Large intestine (tissue), 3 donors: Measurements from ENCODE around the gene ATG16L1. TPM values are rescaled to one million over a fixed set of nuclear protein-coding genes. Genes with fewer than 3 reads are reported as not detected.

ENCODE experiments used
- DNase-seq, 2 donors: peaks; one replicate each; pipeline versions ENCODE4 v3.0.0 to v3.0.0-alpha.2; 2013
- H3K27ac ChIP-seq: one replicate; pipeline ENCODE4 v1.5.1; 2013; ENCODE audit warnings: low read length
- H3K27me3 ChIP-seq: 2 replicates; pipeline ENCODE4 v1.6.1; 2013; ENCODE audit warnings: low read length; ENCODE audit not compliant: control insufficient read depth, insufficient read depth
- H3K36me3 ChIP-seq: 2 replicates; pipeline ENCODE4 v1.6.1; 2013; ENCODE audit warnings: low read length; ENCODE audit not compliant: control insufficient read depth, insufficient read depth
- H3K4me1 ChIP-seq: one replicate; pipeline ENCODE4 v1.6.1; 2013; ENCODE audit warnings: low read length; ENCODE audit not compliant: control insufficient read depth, insufficient read depth
- H3K4me3 ChIP-seq: one replicate; pipeline ENCODE4 v1.5.1; 2013; ENCODE audit warnings: low read length
- H3K9me3 ChIP-seq: one replicate; pipeline ENCODE4 v1.6.1; 2013; ENCODE audit warnings: mild to moderate bottlenecking, low read depth, low read length, moderate library complexity; ENCODE audit not compliant: control insufficient read depth
- WGBS: methylation state at CpG from one replicate; pipeline ENCODE4 v1.1.5; 2013; ENCODE audit warnings: low lambda C conversion rate; ENCODE audit not compliant: insufficient coverage; 5-methylcytosine and 5-hydroxymethylcytosine counted together
- polyA plus RNA-seq: library from polyadenylated mRNA; unstranded; fragments of 120-200 nt; gene quantifications from one replicate; pipeline ENCODE4 v1.2.1, GENCODE V29; 2013

The ATG16L1 gene
- polyA plus RNA-seq, 1 donor, result 22.7 TPM

- no peaks in the 10 kb centered on the region for H3K27me3 ChIP-seq
- H3K9me3 ChIP-seq, result no peaks in the 10 kb centered on the region
- no peaks in the 10 kb centered on the region for H3K36me3 ChIP-seq
- H3K4me3 ChIP-seq, result no peak overlapping the region
- H3K4me1 ChIP-seq, result no peaks in the 10 kb centered on the region
- H3K27ac ChIP-seq, result no peak overlapping the region
- DNase-seq, result no peak
- 94% methylated on average over 6 of the region's 14 CpGs for WGBS
Measured at GRCh38 chr2:233242231-233242927, 9.1 kb upstream of the ATG16L1 start.

GRCh38 chr2:233243348-233243747 is 8.1 kb upstream of the ATG16L1 start:
- no peak overlapping the region for H3K27ac ChIP-seq
- no CpG with 5 or more reads among the region's 4 CpGs for WGBS
- DNase-seq, result no peak

DNA sequence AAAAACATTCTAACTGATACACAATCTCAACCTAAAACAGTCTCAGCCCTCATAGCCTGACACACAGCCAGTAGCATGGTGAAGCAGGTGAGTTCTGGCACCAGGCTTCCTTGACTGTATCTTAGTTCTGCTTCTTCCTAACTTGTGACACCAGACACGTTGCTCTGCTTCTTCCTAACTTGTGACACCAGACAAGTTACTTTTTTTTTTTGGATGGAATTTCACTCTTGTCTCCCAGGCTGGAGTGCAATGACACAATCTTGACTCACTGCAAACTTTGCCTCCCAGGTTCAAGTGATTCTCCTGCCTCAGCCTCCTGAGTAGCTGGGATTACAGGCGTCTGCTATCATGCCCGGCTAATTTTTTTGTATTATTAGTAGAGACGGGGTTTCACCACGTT is 6.7 kb upstream of the ATG16L1 start:
- WGBS, result 83% methylated on average over 1 of the region's 5 CpGs
- no peak overlapping the region for H3K27ac ChIP-seq

More at GRCh38 chr2:233243348-233243747, 8.1 kb upstream of the ATG16L1 start:
- no peaks in the 10 kb centered on the region for H3K36me3 ChIP-seq
- no peaks in the 10 kb centered on the region for H3K9me3 ChIP-seq
- H3K4me1 ChIP-seq, result no peaks in the 10 kb centered on the region
- H3K27me3 ChIP-seq, result no peaks in the 10 kb centered on the region
- H3K4me3 ChIP-seq, result no peak overlapping the region

GRCh38 chr2:233245406-233245805 is 6.1 kb upstream of the ATG16L1 start:
- no peak overlapping the region for H3K4me3 ChIP-seq

More for the DNA sequence above, 6.7 kb upstream of the ATG16L1 start:
- DNase-seq, result no peak
- no peaks in the 10 kb centered on the region for H3K9me3 ChIP-seq
- H3K36me3 ChIP-seq, result no peaks in the 10 kb centered on the region
- no peak overlapping the region for H3K4me3 ChIP-seq
- no peaks in the 10 kb centered on the region for H3K27me3 ChIP-seq
- H3K4me1 ChIP-seq, result no peaks in the 10 kb centered on the region

DNA sequence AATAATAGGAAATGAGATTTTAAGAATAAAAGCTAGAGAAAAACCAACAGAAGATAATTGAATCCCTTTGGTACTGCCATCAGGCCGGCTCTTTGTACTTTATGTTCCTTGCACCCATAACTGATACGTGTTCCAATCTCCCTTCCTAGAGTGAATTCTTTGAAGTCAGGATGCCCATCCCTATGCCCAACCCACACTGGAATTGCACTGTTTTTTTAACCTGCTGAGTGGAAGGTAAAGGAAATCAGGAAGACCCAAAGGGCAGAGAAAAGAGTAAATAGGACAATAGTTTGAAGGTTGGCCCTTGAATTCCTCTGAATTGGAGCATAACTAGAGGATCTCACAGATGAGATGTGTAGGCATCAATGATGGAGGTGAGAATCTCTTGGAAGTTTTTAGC is 4.4 kb upstream of the ATG16L1 start:
- no peaks in the 10 kb centered on the region for H3K36me3 ChIP-seq
- H3K9me3 ChIP-seq, result no peaks in the 10 kb centered on the region
- no peaks in the 10 kb centered on the region for H3K4me1 ChIP-seq
- H3K27ac ChIP-seq, result no peak overlapping the region
- H3K4me3 ChIP-seq, result no peak overlapping the region
- WGBS, result no CpG with 5 or more reads among the region's 2 CpGs
- no peaks in the 10 kb centered on the region for H3K27me3 ChIP-seq
- no peak for DNase-seq

More at GRCh38 chr2:233245406-233245805, 6.1 kb upstream of the ATG16L1 start:
- H3K9me3 ChIP-seq, result no peaks in the 10 kb centered on the region
- 40% methylated on average over 1 of the region's 6 CpGs for WGBS
- H3K27ac ChIP-seq, result no peak overlapping the region
- no peaks in the 10 kb centered on the region for H3K4me1 ChIP-seq
- H3K27me3 ChIP-seq, result no peaks in the 10 kb centered on the region
- H3K36me3 ChIP-seq, result no peaks in the 10 kb centered on the region
- DNase-seq, result no peak

- Histone ChIP-seq H3K27ac (no peak overlapping the region), H3K4me1 (no peaks in the 10 kb centered on the region), H3K4me3 (no peak overlapping the region), H3K36me3 (no peaks in the 10 kb centered on the region), H3K27me3 (no peaks in the 10 kb centered on the region), H3K9me3 (no peaks in the 10 kb centered on the region)
- DNase-seq, result no peak
Measured at GRCh38 chr2:233247744-233248143, 3.7 kb upstream of the ATG16L1 start.

DNA sequence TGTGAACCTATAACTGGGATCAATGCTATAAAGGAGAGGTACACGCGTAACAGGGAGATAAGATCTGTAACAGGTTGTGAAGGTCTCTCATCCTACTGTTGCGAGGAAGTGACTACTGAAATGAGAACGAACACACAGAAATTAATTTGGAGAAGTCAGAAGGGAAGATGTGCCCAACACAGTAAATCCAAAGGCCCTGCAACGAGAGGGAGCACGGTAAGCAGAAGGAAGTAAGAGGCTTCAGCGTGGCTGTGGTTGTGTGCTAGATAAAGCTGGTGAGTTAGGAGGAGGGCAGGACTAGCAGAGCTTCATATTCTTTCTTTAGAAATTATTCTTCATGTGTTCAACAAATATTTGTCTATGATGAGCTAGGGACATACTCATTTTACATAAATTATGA is 2.5 kb upstream of the ATG16L1 start:
- no peaks in the 10 kb centered on the region for H3K27me3 ChIP-seq
- H3K4me3 ChIP-seq, result no peak overlapping the region
- 87% methylated on average over 3 of the region's 7 CpGs for WGBS
- peaks cover 5% of the 10 kb centered on the region for H3K4me1 ChIP-seq
- DNase-seq, result no peak
- peaks cover 3% of the 10 kb centered on the region for H3K36me3 ChIP-seq
- H3K27ac ChIP-seq, result no peak overlapping the region
- H3K9me3 ChIP-seq, result no peaks in the 10 kb centered on the region

- Histone ChIP-seq H3K36me3 (peaks cover 6% of the 10 kb centered on the region), H3K9me3 (no peaks in the 10 kb centered on the region), H3K27me3 (no peaks in the 10 kb centered on the region), H3K27ac (no peak overlapping the region), H3K4me1 (peaks cover 6% of the 10 kb centered on the region), H3K4me3 (no peak overlapping the region)
- WGBS, result 93% methylated on average over 5 of the region's 9 CpGs
- no peak for DNase-seq
Measured at GRCh38 chr2:233250568-233250967, 905 bp upstream of the ATG16L1 start.

- H3K27me3 ChIP-seq, result no peaks in the 10 kb centered on the region
- peak overlapping the region; percentile 68 for H3K27ac ChIP-seq
- H3K9me3 ChIP-seq, result no peaks in the 10 kb centered on the region
- no CpG with 5 or more reads among the region's 1 CpG for WGBS
- H3K36me3 ChIP-seq, result peaks cover 6% of the 10 kb centered on the region
- H3K4me1 ChIP-seq, result peaks cover 6% of the 10 kb centered on the region
- H3K4me3 ChIP-seq, result peak overlapping the region; percentile 93
- DNase-seq, result no peak
Measured at GRCh38 chr2:233250985-233251305, 528 bp upstream of the ATG16L1 start.

DNA sequence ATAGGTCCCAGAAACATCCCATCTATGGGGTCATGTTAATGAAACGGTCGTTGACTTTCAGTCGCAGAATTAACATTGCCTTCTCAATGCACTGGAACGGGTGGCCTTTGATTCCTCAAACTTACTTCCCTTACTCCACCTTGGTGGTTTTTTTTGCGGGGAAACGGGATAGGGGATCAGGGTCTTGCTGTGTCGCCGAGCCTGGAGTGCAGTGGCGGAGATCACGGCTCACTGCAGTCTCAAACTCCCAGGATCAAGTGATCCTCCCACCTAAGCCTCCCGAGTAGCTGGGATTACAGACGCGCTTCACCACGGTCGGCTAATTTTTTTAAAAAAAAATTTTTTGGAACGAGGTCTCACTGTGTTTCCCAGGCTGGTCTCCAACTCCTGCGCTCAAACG is 754 bp downstream of the ATG16L1 start:
- no peaks in the 10 kb centered on the region for H3K27me3 ChIP-seq
- H3K4me3 ChIP-seq, result peak overlapping the region; percentile 93
- no peaks in the 10 kb centered on the region for H3K9me3 ChIP-seq
- WGBS, result 7% methylated on average over 3 of the region's 18 CpGs
- H3K27ac ChIP-seq, result peak overlapping the region; percentile 71
- H3K4me1 ChIP-seq, result peaks cover 6% of the 10 kb centered on the region
- peaks cover 12% of the 10 kb centered on the region for H3K36me3 ChIP-seq
- peak in 1 of 2 donors; percentile 33 for DNase-seq

GRCh38 chr2:233255151-233255550 is 3.7 kb downstream of the ATG16L1 start:
- 96% methylated on average over 4 of the region's 11 CpGs for WGBS
- no peak for DNase-seq
- Histone ChIP-seq H3K36me3 (peaks cover 34% of the 10 kb centered on the region), H3K27me3 (no peaks in the 10 kb centered on the region), H3K4me1 (peaks cover 6% of the 10 kb centered on the region), H3K4me3 (no peak overlapping the region), H3K9me3 (no peaks in the 10 kb centered on the region), H3K27ac (no peak overlapping the region)
